NCI-H82 treated with DMSO at 0.1 percent for 48 hours (cell line): Measurements from ENCODE around the gene ANKRD33.

Source experiments
- DNase-seq: peaks from one replicate; lab custom pipeline; 2025; ENCODE audit not compliant: unreplicated experiment; lab: John Stamatoyannopoulos, UW

Gene ANKRD33

GRCh38 chr12:51941011-51941581 lies 53.2 kb downstream of the ANKRD33 start:
- DNase-seq: no peak
